ENCODE data around the gene SFTPA1. TPM values are rescaled to one million over a fixed set of nuclear protein-coding genes. Genes with fewer than 3 reads are reported as not detected.

Gene SFTPA1
- total and polyA plus RNA-seq, 2 of the 13 experiments (the other 11 are each of a cell fraction or from before 2014, with no cell fraction given): not detected

GRCh38 chr10:79604294-79604693 lies 6.4 kb upstream of the SFTPA1 start:
- Histone ChIP-seq H3K9ac (ENCODE audit: insufficient read depth, low read depth, low read length) (no peak overlapping the region), H2AFZ (ENCODE audit: low read length) (no peak overlapping the region), H3K4me3 (replicated peaks in 1 of 3; ENCODE audit: insufficient read depth in 1 of 3, low read depth in 2 of 3, low read length in 3 of 3) (no peak overlapping the region), H3K4me1 (ENCODE audit: insufficient read depth, low read length) (no peaks in the 10 kb centered on the region), H3K79me2 (ENCODE audit: insufficient read depth, low read length) (no peaks in the 10 kb centered on the region), H3K4me2 (ENCODE audit: low read depth, low read length) (no peak overlapping the region), H4K20me1 (ENCODE audit: insufficient read depth, low read length) (peaks cover 3% of the 10 kb centered on the region; the same call in 1 of the 2 replicates), H3K36me3 (replicated peaks in 1 of 2; ENCODE audit: control insufficient read depth in 1 of 2, insufficient read depth in 2 of 2, low read length in 2 of 2) (no peaks in the 10 kb centered on the region), H3K9me3 (ENCODE audit: low read length) (no peaks in the 10 kb centered on the region), H3K27ac (ENCODE audit: extremely low read length, insufficient read depth, low read length) (no peak overlapping the region), H3K27me3 (ENCODE audit: control insufficient read depth in 1 of 2, insufficient read depth in 2 of 2, low read length in 2 of 2) (peaks cover 0 to 2% of the 10 kb centered on the region in 2 experiments; a peak in 2 of 5 replicates)
- in situ Hi-C loops (cut with HindIII; ENCODE audit: extremely low pct_ligation_motif_present, low pct_unique_long_range_greater_than_20kb): no loop called here
- no TSS peak for BruUV-seq (replicated peaks)
- FAIRE-seq: no peak
- intact Hi-C loops (cut with micrococcal nuclease; ENCODE audit: unreplicated experiment): no loop called here
- 0% methylated on average over 1 of the region's 1 CpG for WGBS (ENCODE audit: low lambda C conversion rate)
- no peak for DNase-seq (ENCODE audit: low spot score)
- ChIA-PET POLR2A (no interaction called here), CTCF (ENCODE audit: low intra/inter-chr PET ratio, low total read pairs) (no interaction called here)
- no peak for TF ChIP-seq ZNF350 (CRISPR knock-in tag; IDR thresholded peaks at IDR 0.05; ENCODE audit: borderline replicate concordance, low read depth)
- TF ChIP-seq ATF1 (CRISPR knock-in tag; IDR thresholded peaks at IDR 0.05): no peak
- no peak for TF ChIP-seq NCOA5 (CRISPR knock-in tag; IDR thresholded peaks at IDR 0.05)
- no peak for ATAC-seq

DNA sequence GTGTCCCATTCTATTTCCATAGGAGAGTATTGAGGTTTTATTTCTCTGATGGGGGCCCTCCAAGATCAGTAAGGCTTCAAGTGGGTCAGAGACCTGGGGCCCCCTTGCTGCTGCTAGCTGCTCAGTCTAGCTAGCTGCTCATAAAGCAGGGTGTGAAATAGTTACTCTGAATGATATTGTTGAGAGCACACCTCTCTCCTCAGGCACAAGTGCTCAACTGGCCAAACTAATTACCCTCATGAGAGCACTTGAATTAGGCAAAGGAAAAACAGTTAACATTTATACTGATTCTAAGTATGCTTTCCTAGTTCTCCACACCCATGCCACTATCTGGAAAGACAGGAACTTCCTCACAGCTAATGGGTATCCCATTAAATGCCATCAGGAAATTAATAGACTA lies 5.4 kb upstream of the SFTPA1 start:
- intact Hi-C loops (cut with micrococcal nuclease; ENCODE audit: unreplicated experiment) (no loop called here), in situ Hi-C loops (cut with HindIII; ENCODE audit: extremely low pct_ligation_motif_present, low pct_unique_long_range_greater_than_20kb) (loop anchor here (5.0 kb wide), 1 partner anchor 38 kb away; no protein-coding TSS in a partner anchor)
- Histone ChIP-seq H3K9ac (ENCODE audit: insufficient read depth, low read depth, low read length) (no peak overlapping the region), H3K4me1 (ENCODE audit: insufficient read depth, low read length) (no peaks in the 10 kb centered on the region), H4K20me1 (ENCODE audit: insufficient read depth, low read length) (peaks cover 3% of the 10 kb centered on the region; the same call in 1 of the 2 replicates), H3K9me3 (ENCODE audit: low read length) (no peaks in the 10 kb centered on the region), H3K79me2 (ENCODE audit: insufficient read depth, low read length) (no peaks in the 10 kb centered on the region), H3K4me2 (ENCODE audit: low read depth, low read length) (no peak overlapping the region), H3K27ac (ENCODE audit: extremely low read length, insufficient read depth, low read length) (no peak overlapping the region), H2AFZ (ENCODE audit: low read length) (no peak overlapping the region), H3K36me3 (replicated peaks in 1 of 2; ENCODE audit: control insufficient read depth in 1 of 2, insufficient read depth in 2 of 2, low read length in 2 of 2) (no peaks in the 10 kb centered on the region), H3K27me3 (ENCODE audit: control insufficient read depth in 1 of 2, insufficient read depth in 2 of 2, low read length in 2 of 2) (peaks cover under 1 to 2% of the 10 kb centered on the region in 2 experiments; a peak in 2 of 5 replicates), H3K4me3 (replicated peaks in 1 of 3; ENCODE audit: insufficient read depth in 1 of 3, low read depth in 2 of 3, low read length in 3 of 3) (no peak overlapping the region)
- TF ChIP-seq, protein P1, sequence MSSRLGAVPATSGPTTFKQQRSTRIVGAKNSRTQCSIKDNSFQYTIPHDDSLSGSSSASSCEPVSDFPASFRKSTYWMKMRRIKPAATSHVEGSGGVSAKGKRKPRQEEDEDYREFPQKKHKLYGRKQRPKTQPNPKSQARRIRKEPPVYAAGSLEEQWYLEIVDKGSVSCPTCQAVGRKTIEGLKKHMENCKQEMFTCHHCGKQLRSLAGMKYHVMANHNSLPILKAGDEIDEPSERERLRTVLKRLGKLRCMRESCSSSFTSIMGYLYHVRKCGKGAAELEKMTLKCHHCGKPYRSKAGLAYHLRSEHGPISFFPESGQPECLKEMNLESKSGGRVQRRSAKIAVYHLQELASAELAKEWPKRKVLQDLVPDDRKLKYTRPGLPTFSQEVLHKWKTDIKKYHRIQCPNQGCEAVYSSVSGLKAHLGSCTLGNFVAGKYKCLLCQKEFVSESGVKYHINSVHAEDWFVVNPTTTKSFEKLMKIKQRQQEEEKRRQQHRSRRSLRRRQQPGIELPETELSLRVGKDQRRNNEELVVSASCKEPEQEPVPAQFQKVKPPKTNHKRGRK (CRISPR knock-in tag; IDR thresholded peaks at IDR 0.05): no peak
- TF ChIP-seq PHF20 (CRISPR knock-in tag; IDR thresholded peaks at IDR 0.05): no peak
- TF ChIP-seq, protein P2, sequence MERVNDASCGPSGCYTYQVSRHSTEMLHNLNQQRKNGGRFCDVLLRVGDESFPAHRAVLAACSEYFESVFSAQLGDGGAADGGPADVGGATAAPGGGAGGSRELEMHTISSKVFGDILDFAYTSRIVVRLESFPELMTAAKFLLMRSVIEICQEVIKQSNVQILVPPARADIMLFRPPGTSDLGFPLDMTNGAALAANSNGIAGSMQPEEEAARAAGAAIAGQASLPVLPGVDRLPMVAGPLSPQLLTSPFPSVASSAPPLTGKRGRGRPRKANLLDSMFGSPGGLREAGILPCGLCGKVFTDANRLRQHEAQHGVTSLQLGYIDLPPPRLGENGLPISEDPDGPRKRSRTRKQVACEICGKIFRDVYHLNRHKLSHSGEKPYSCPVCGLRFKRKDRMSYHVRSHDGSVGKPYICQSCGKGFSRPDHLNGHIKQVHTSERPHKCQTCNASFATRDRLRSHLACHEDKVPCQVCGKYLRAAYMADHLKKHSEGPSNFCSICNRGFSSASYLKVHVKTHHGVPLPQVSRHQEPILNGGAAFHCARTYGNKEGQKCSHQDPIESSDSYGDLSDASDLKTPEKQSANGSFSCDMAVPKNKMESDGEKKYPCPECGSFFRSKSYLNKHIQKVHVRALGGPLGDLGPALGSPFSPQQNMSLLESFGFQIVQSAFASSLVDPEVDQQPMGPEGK (CRISPR knock-in tag; IDR thresholded peaks at IDR 0.05): no peak
- TF ChIP-seq, protein P3, sequence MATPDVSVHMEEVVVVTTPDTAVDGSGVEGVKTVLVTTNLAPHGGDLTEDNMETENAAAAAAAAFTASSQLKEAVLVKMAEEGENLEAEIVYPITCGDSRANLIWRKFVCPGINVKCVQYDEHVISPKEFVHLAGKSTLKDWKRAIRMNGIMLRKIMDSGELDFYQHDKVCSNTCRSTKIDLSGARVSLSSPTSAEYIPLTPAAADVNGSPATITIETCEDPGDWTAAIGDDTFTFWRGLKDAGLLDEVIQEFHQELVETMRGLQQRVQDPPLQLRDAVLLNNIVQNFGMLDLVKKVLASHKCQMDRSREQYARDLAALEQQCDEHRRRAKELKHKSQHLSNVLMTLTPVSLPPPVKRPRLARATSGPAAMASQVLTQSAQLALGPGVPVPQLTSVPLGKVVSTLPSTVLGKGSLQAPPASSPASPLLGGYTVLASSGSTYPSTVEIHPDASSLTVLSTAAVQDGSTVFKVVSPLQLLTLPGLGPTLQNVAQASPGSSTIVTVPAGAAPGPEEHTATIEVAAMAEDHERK (CRISPR knock-in tag; IDR thresholded peaks at IDR 0.05; ENCODE audit: low read depth): no peak
- POLR2A ChIA-PET: no interaction called here
- DNase-seq (ENCODE audit: low spot score) (no peak), FAIRE-seq (no peak), ATAC-seq (no peak)
- CTCF ChIA-PET (ENCODE audit: low intra/inter-chr PET ratio, low total read pairs): no interaction called here
- no TSS peak for BruUV-seq (replicated peaks)
